GM20000 (cell line): ENCODE results near the gene INPPL1.

Experiments
- DNase-seq: peaks from one replicate; pipeline ENCODE4 v3.0.0; 2012; ENCODE audit warnings: low spot score
- TF ChIP-seq, protein P1 (sequence below): IDR thresholded peaks from 2 replicates; pipeline ENCODE4 v1.5.1; 2012; ENCODE audit warnings: mild to moderate bottlenecking, control low read depth; ENCODE audit errors: extremely low read depth, missing control alignments

INPPL1 gene

DNA sequence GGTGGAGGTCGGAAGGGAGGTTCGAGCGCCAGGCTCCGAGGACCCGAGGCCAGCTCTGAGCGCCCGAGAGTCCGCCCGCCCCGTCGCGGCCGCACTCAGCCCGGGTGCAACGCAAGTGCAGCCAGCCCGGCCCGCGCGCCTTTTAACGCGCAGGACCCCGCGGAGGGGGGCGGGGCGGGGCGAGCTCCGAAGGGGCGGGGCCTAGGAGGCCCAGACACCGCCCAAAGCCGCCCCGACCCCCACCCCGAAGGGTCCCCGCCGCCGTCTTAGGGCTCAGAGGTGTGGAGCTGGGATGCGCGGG, 19.4 kb downstream of the INPPL1 start, which contains the start of gene PHOX2A:
TSS of gene PHOX2A (minus strand) at position 117 of the 301 bp plus-strand sequence. CDS start 172 bp downstream, outside the sequence.
- TF ChIP-seq, protein P1, sequence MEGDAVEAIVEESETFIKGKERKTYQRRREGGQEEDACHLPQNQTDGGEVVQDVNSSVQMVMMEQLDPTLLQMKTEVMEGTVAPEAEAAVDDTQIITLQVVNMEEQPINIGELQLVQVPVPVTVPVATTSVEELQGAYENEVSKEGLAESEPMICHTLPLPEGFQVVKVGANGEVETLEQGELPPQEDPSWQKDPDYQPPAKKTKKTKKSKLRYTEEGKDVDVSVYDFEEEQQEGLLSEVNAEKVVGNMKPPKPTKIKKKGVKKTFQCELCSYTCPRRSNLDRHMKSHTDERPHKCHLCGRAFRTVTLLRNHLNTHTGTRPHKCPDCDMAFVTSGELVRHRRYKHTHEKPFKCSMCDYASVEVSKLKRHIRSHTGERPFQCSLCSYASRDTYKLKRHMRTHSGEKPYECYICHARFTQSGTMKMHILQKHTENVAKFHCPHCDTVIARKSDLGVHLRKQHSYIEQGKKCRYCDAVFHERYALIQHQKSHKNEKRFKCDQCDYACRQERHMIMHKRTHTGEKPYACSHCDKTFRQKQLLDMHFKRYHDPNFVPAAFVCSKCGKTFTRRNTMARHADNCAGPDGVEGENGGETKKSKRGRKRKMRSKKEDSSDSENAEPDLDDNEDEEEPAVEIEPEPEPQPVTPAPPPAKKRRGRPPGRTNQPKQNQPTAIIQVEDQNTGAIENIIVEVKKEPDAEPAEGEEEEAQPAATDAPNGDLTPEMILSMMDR: no peak
- DNase-seq: no peak

DNA sequence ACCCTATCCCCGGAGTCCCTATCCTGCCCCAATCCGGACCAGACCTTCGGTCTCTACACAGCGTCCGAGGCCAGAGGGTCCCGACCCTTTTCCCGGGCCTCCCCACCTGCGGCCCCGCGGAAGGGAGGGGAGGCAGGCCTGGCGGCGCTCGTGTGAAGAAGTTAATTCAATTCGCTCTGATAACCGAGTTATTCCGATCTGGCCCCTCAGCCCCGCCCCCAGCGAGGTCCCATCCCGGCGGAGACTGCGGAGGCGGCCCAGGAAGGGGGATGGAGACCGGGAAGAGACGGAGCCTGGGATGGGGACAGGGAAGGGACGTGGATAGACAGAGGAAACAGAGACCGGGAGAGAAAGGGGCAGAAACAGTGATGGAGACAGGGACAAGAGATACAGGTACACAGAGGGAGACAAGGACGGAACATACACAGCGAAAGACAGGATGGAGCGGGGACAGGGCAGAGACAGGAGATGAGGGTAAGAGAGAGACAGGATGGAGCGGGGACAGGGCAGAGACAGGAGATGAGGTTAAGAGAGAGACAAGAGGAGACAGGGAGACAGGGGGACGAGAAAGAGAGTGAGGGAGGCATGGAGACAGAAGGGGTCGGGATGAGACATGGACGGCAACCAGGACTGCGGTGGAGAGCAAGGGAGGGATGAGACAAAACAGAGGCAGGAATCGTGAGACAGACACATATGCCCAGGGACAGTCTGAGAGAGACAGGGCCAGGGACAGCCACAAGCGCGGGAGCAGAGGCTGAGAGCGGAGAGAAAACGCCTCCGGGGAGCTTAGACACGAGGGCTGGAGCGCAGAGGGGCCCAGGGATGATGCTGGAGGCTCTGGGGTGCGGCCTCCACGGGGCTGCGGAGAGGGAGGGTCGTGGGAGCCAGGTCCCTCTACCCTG, 20.0 kb downstream of the INPPL1 start:
- TF ChIP-seq, protein P1: no peak

DNA sequence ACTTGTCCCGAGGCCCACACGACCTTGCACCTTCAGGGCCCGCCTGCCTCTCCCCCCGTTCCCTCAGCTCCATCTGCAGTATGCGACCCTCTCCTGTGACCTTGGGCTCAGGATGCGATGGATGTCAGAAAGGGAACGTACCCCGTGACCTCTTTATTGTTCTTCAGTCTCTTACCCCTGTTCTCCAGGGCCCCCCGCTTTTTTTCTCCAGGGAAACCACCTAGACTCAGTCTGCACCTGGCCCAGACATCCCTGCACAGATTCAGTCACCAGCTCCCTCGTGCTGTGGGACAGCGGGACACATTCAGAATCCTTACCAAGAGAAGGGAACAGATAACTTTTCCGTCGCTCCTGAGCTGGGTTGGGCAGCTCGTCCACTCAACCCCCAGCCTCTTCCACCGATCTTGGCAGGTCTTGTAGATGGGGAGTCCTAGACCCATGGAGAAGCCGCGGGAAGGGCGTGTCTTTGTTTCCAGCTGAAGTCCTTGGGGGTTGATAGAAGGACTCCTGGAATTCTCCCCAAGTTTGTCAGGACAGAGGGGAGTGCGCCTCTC, 20.8 kb downstream of the INPPL1 start:
- TF ChIP-seq, protein P1: no peak
- peak; percentile 27 for DNase-seq

More for the DNA sequence above, 20.0 kb downstream of the INPPL1 start:
- peak; percentile 37 for DNase-seq

DNA sequence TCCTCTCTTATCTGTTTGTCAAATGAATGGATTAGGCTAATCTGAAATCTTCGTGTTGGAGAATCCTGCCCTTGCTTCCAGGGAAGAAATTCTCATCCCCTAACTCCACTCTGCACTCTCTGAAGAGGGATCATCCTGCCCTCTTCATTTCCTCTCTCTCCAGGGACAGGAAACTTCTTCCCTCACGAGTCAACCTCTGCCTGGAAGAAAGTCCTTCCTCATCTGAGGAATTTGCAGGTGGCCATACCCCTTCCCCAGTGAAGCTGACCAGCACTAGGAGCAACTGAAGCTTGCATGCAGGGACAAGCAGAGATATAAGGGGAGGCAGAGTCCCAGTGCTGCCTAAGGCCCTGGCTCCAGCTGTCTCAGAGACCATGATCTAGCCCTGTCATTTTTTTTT, 23.0 kb downstream of the INPPL1 start:
- no peak for DNase-seq
- TF ChIP-seq, protein P1: no peak

DNA sequence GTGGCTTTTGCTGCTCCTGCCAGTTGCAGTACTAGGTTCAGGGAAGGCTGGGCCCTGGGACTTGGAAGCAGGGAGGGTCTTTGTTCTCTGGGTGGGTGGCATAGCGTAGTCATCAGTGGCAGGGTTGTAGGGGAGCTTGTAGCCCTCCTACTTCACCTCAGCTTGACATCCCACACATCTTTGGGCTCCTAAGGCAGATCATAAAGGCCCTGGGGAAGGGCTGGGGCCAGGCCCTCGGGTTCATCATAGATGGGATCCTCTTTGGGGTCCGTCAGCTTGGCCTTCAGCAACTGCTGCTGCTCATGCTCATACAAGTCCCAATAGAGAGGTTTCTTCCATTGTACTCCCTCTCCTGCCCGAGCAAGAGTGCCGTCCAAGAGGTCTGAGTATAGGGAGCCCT, 25.4 kb downstream of the INPPL1 start:
- TF ChIP-seq, protein P1: no peak
- DNase-seq: no peak

DNA sequence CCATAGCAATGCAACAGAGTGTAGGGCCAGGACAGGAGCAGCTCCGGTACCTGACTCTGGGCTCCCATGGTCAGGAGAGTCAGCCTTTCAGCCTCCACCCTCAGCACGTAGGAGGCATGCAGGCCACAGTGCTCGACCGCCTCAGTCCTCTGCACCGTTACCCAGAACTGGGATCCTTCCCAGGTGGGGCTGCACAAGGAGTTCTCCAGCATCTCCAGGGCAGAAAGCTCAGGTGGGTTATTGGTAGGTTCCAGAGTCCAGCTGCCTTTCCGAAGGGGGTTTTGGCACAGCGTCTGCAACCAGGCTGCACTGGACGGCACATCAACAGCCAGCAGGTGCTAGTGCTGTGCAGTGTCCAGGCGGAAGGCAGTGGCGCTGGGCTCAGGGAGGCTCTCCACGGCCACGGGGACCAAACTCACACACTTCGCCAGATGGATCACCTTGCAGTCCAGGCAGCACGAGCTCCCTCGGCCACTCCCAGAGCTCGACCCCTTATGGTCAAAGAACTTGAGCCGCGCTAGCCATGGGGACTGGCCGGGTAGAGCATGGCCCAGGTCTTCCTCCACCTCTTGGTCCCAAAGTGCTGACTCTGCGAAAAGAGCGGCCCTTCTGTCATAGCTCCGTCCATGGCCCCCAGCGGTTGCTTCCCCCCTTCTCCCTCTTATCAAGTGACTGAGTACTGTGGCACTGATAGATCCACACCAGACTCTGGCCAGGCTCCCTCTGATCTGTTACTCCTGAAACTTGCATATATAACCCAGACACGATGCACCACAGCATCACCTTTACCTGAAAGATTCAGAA, 26.3 kb downstream of the INPPL1 start:
- no peak for DNase-seq
- TF ChIP-seq, protein P1: no peak

DNA sequence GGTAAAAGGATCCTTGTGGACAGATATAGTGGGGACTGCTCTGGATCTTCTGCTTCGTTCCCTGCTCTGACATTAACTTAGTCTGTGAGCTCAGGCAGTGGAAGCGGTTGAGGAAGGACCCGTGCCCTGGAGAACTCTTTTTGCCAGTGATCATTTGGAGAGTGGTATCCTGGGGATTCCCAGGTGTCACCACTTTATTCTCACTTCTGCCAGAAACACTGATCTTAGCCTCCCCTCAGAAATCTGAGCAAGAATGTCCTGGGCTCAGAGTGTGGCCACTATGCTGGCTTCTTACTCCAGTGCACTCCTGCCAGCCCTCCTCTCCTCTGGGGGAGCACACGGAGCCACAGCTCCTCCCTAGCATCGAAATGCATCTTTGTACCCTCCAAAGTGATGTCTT, 27.0 kb downstream of the INPPL1 start:
- TF ChIP-seq, protein P1: no peak
- DNase-seq: no peak
